GM12878 (cell line): Measurements from ENCODE around the gene GPC6. TPM values are rescaled to one million over a fixed set of nuclear protein-coding genes. Genes with fewer than 3 reads are reported as not detected.

ENCODE experiments used
- ATAC-seq: fragments of 200-7000 bp; cut with Tn5 transposase; 3 replicates; pipeline ENCODE4 v1.9.1; 2020; ENCODE audit warnings: mild to moderate bottlenecking, moderate library complexity
- BruUV-seq: library from RNA; stranded (reverse); fragments of 400-500 nt; replicated peaks from 2 replicates; lab custom pipeline; 2021; lab: Mats Ljungman, UMichigan
- CTCF ChIA-PET: fragments of 300-600 bp; sonication (Branson Sonifier 250); formaldehyde crosslinking; extraction: SDS; loops from one replicate; lab custom pipeline; 2021; ENCODE audit warnings: inconsistent platforms; lab: Yijun Ruan, JAX
- POLR2A ChIA-PET: fragments of 350-600 bp; formaldehyde crosslinking; extraction: SDS; loops from one replicate; lab custom pipeline; 2021; ENCODE audit warnings: inconsistent platforms; lab: Charles Lee
- RAD21 ChIA-PET: fragments of 300-600 bp; sonication (Branson Sonifier 250); formaldehyde crosslinking; loops from one replicate; lab custom pipeline; 2023; ENCODE audit warnings: antibody characterized with exemption; ENCODE audit not compliant: unreplicated experiment; lab: Charles Lee
- SMC1A ChIA-PET: fragments of 300-600 bp; sonication (Branson Sonifier 250); formaldehyde crosslinking; loops from one replicate; lab custom pipeline; 2023; ENCODE audit not compliant: unreplicated experiment, uncharacterized antibody; lab: Charles Lee
- DNase-seq: peaks from one replicate; pipeline ENCODE4 v3.0.0-alpha.2; 2011; ENCODE audit warnings: low read depth, low spot score
- FAIRE-seq: peaks from 3 replicates; lab custom pipeline; 2011; peaks lifted over from hg19 to GRCh38; lab: Jason Lieb, UNC
- H2AFZ ChIP-seq: 2 replicates; pipeline ENCODE4 v1.6.0; 2011; ENCODE audit warnings: low read depth, low read length, control low read depth; ENCODE audit not compliant: control insufficient read depth
- H3K27ac ChIP-seq: 2 replicates; pipeline ENCODE4 v1.5.1; 2011; ENCODE audit warnings: control low read depth; ENCODE audit not compliant: control insufficient read depth, insufficient read depth
- H3K27me3 ChIP-seq, 2 experiments: replicated peaks in 1 of 2; 2 replicates each; pipeline versions ENCODE4 v1.6.0 to v1.6.1; 2011; ENCODE audit warnings: low read length in 1 of 2; ENCODE audit not compliant: control insufficient read depth in 2 of 2, insufficient read depth in 2 of 2
- H3K36me3 ChIP-seq, 2 experiments: 2 replicates each; pipeline ENCODE4 v1.5.1; 2011; ENCODE audit warnings: low read length in 1 of 2; ENCODE audit not compliant: control insufficient read depth in 2 of 2, insufficient read depth in 2 of 2
- H3K4me1 ChIP-seq: 2 replicates; pipeline ENCODE4 v1.6.1; 2011; ENCODE audit warnings: mild to moderate bottlenecking, low read length, moderate library complexity, mixed read lengths; ENCODE audit not compliant: control insufficient read depth, insufficient read depth
- H3K4me2 ChIP-seq: 2 replicates; pipeline ENCODE4 v1.6.0; 2011; ENCODE audit warnings: control low read depth; ENCODE audit not compliant: control insufficient read depth, insufficient read depth
- H3K4me3 ChIP-seq: fragments of 200-600 bp; sonication (generic); 2 replicates; pipeline ENCODE4 v1.5.1; 2016
- H3K79me2 ChIP-seq: 2 replicates; pipeline ENCODE4 v1.6.0; 2011; ENCODE audit warnings: low read length; ENCODE audit not compliant: control insufficient read depth, insufficient read depth
- H3K9ac ChIP-seq: 2 replicates; pipeline ENCODE4 v1.8.0; 2011; ENCODE audit warnings: low read length, control low read depth, mixed read lengths; ENCODE audit not compliant: control insufficient read depth, insufficient read depth
- H3K9me3 ChIP-seq: replicated peaks from 3 replicates; pipeline ENCODE4 v1.5.1; 2011; ENCODE audit warnings: mild to moderate bottlenecking, low read length; ENCODE audit not compliant: control insufficient read depth, insufficient read depth
- H4K20me1 ChIP-seq: 2 replicates; pipeline ENCODE4 v1.6.0; 2011; ENCODE audit not compliant: control insufficient read depth, insufficient read depth
- FOXM1 ChIP-seq: IDR thresholded peaks from 2 replicates; pipeline ENCODE4 v1.6.1; 2012; ENCODE audit warnings: low read depth, mild to moderate bottlenecking, inconsistent platforms, low read length, moderate library complexity
- JUND ChIP-seq: IDR thresholded peaks from 2 replicates; pipeline ENCODE4 v1.6.1; 2012; ENCODE audit warnings: low read depth, mild to moderate bottlenecking, low read length, improper control_type of control experiment, moderate library complexity
- WGBS: methylation state at CpG from one replicate; pipeline ENCODE4 v1.1.6; 2016; ENCODE audit warnings: low lambda C conversion rate; ENCODE audit not compliant: insufficient replicate concordance, insufficient coverage; ENCODE audit errors: missing lambda C conversion rate; 5-methylcytosine and 5-hydroxymethylcytosine counted together
- in situ Hi-C: fragments of 300-500 bp; cut with MboI; formaldehyde crosslinking; loops from 9 replicates; pipeline ENCODE4 v1.14.3; 2018; ENCODE audit warnings: mixed read lengths
- intact Hi-C: fragments of 100-400 bp; cut with micrococcal nuclease; formaldehyde crosslinking; loops from one replicate; pipeline ENCODE4 v1.14.2; 2022; ENCODE audit not compliant: unreplicated experiment
- polyA plus RNA-seq, 11 experiments: library from polyadenylated mRNA; depleted of rRNA in 4 of 11; unstranded in 6 of 11; stranded (reverse) in 5 of 11; fragments of >200 nt; fragmentation: Nextera tagmentation in 4 of 11; fragmentation: Illumina TruSeq in 1 of 11; extraction: Ambion mirVana in 4 of 11; extraction: Trizol in 1 of 11; gene quantifications; 1 replicate in 1 of 11; 2 replicates in 10 of 11; pipeline versions ENCODE4 v1.2.1 to v1.2.3, GENCODE V29; 2011 to 2016; ENCODE audit warnings: inconsistent platforms in 2 of 11, missing spikeins in 2 of 11, low read depth in 1 of 11
- total RNA-seq, 4 experiments: library from RNA; depleted of rRNA in 3 of 4; stranded (reverse); fragments of >200 nt in 3 of 4; fragmentation: Illumina TruSeq in 1 of 4; extraction: Trizol in 1 of 4; gene quantifications; 2 replicates each; pipeline versions ENCODE4 v1.2.1 to v1.2.3, GENCODE V29; 2013 to 2021
- TF ChIP-seq, protein P1 (sequence below): IDR thresholded peaks from 2 replicates; pipeline ENCODE4 v1.6.1; 2011; ENCODE audit warnings: mild to moderate bottlenecking, low read depth, low read length, moderate library complexity; ENCODE audit not compliant: insufficient replicate concordance

Gene GPC6
- total and polyA plus RNA-seq, 10 of the 15 experiments (the other 5 are each of a cell fraction or from before 2014, with no cell fraction given) = 0.03 to 0.04 (median 0.03) TPM; not detected in 7

DNA sequence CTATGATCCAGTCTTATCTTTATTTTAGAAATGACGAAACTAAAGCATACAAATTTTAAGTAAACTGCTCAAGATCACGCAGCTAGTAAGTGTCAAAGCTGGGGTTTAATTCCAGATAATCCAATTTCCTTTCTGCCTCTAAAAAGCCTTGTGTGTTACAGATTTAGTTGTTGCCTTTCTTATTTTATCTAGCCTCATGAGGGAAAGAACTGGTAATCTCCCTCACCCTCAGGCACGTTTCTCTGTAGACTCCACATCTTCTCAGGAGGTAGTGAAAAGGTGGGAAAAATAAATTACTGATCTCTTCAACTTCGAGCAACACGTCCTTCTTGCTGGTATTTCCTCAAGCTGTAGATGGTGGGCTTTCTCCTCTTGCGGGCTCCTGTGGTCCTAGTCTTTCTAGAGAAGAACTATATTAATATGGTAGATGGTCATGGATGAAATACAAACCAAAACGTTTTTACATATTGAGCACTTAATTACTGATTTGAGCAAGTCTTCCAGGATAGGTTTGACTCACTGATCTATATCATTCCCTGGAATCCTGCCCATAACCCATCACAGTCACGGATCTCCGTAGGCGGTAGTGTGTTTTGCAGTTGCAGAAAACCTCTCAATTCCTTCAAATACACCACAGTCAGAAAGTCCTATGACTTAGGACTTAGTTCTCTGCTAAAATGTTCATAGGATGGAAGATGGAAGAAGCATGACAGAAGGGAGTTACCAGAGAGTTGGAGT is 733.4 kb downstream of the GPC6 start:
- Histone ChIP-seq H3K9me3 (no peaks in the 10 kb centered on the region), H4K20me1 (no peaks in the 10 kb centered on the region), H3K27ac (no peak overlapping the region), H3K4me2 (no peak overlapping the region), H3K4me3 (no peak overlapping the region), H3K79me2 (no peaks in the 10 kb centered on the region), H3K27me3 (no peaks in the 10 kb centered on the region), H3K9ac (no peak overlapping the region), H3K4me1 (no peaks in the 10 kb centered on the region), H2AFZ (no peak overlapping the region), H3K36me3 (no peaks in the 10 kb centered on the region)
- POLR2A ChIA-PET = no interaction called here
- CTCF ChIA-PET = no interaction called here
- ATAC-seq (no peak), DNase-seq (no peak), FAIRE-seq (no peak)
- in situ Hi-C loops = no loop called here
- 32% methylated on average over 10 of the region's 10 CpGs for WGBS
- SMC1A ChIA-PET = no interaction called here
- TF ChIP-seq FOXM1 (no peak), JUND (no peak)
- TF ChIP-seq, protein P1, sequence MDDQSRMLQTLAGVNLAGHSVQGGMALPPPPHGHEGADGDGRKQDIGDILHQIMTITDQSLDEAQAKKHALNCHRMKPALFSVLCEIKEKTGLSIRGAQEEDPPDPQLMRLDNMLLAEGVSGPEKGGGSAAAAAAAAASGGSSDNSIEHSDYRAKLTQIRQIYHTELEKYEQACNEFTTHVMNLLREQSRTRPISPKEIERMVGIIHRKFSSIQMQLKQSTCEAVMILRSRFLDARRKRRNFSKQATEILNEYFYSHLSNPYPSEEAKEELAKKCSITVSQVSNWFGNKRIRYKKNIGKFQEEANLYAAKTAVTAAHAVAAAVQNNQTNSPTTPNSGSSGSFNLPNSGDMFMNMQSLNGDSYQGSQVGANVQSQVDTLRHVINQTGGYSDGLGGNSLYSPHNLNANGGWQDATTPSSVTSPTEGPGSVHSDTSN = no peak
- BruUV-seq = no TSS peak
- RAD21 ChIA-PET = no interaction called here
- intact Hi-C loops = no loop called here
